HepG2 (cell line): ENCODE data around the gene OS9.

ENCODE experiments used
- MAFK ChIP-seq, 2 experiments: IDR thresholded peaks in 1 of 2; conservative IDR thresholded peaks in 1 of 2; 2 replicates each; pipeline ENCODE4 v1.6.1; 2011; ENCODE audit warnings: improper control_type of control experiment in 2 of 2, low read length in 2 of 2
- MYC ChIP-seq: sonication (generic); formaldehyde crosslinking; IDR thresholded peaks from 2 replicates; pipeline ENCODE4 v1.9.0; 2021; ENCODE audit warnings: missing genetic modification reagents, borderline replicate concordance
- POLR2A ChIP-seq, 2 experiments: IDR thresholded peaks; 2 replicates each; pipeline ENCODE4 v1.6.1; 2011; ENCODE audit warnings: low read depth in 2 of 2, low read length in 2 of 2, mild to moderate bottlenecking in 1 of 2, moderate library complexity in 1 of 2; ENCODE audit not compliant: insufficient read depth in 1 of 2
- TF ChIP-seq, protein P1 (sequence below): sonication (generic); formaldehyde crosslinking; IDR thresholded peaks from 2 replicates; pipeline ENCODE4 v1.4.0; 2020; ENCODE audit warnings: missing genetic modification reagents

DNA sequence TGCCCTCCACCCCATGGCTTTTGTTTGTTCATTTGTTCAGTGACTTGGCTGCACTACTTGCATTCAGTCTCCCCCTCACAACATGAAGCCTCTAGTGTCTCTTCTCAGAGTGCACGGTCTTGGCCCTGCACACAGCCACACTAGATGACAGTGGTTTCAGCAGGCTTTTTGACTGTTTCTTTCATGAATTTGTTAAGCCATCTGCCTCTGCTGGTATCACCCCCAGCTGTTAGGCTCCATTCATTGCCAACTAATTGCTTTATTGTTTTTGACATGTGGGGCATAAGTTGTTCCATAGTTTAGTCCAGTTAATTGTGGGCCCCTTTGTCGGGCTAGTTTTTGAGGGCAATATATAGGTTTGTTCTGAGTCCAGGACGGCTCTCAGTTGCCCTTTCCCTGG is 18.8 kb downstream of the OS9 start:
- TF ChIP-seq MAFK (conservative IDR thresholded peaks at IDR 0.05 in 1 of 2, IDR thresholded peaks at IDR 0.05 in 1 of 2; ENCODE audit: low read length in 2 of 2), result no peak
- TF ChIP-seq MYC (CRISPR knock-in tag), result no peak
- TF ChIP-seq, protein P1, sequence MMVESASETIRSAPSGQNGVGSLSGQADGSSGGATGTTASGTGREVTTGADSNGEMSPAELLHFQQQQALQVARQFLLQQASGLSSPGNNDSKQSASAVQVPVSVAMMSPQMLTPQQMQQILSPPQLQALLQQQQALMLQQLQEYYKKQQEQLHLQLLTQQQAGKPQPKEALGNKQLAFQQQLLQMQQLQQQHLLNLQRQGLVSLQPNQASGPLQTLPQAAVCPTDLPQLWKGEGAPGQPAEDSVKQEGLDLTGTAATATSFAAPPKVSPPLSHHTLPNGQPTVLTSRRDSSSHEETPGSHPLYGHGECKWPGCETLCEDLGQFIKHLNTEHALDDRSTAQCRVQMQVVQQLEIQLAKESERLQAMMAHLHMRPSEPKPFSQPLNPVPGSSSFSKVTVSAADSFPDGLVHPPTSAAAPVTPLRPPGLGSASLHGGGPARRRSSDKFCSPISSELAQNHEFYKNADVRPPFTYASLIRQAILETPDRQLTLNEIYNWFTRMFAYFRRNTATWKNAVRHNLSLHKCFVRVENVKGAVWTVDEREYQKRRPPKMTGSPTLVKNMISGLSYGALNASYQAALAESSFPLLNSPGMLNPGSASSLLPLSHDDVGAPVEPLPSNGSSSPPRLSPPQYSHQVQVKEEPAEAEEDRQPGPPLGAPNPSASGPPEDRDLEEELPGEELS (CRISPR knock-in tag), result no peak
- TF ChIP-seq POLR2A (IDR thresholded peaks at IDR 0.05; ENCODE audit: insufficient read depth in 1 of 2, low read depth in 2 of 2, low read length in 2 of 2), result no peak
